HFFc6 (cell line): ENCODE data around the gene CDK11A. TPM values are rescaled to one million over a fixed set of nuclear protein-coding genes. Genes with fewer than 3 reads are reported as not detected.
"Not testable (repeated sequence)": the region's sequence is repeated elsewhere in the genome, so short reads cannot be mapped to it uniquely, and the experiment has no call there.

ENCODE experiments used
- DNase-seq: peaks from one replicate; pipeline ENCODE4 v3.0.0-alpha.2; 2018
- H3K27ac Mint-ChIP-seq: 2 replicates; pipeline ENCODE4 v1.8.0; 2020; ENCODE audit warnings: mild to moderate bottlenecking, mixed read lengths
- H3K27me3 Mint-ChIP-seq: 2 replicates; pipeline ENCODE4 v1.8.0; 2021; ENCODE audit warnings: mild to moderate bottlenecking, moderate library complexity, mixed read lengths; ENCODE audit not compliant: insufficient read depth
- H3K36me3 Mint-ChIP-seq: 2 replicates; pipeline ENCODE4 v1.8.0; 2021; ENCODE audit warnings: low read depth, mixed read lengths
- H3K4me1 Mint-ChIP-seq: 2 replicates; pipeline ENCODE4 v1.8.0; 2020; ENCODE audit warnings: low read depth, mixed read lengths
- H3K4me3 Mint-ChIP-seq: 2 replicates; pipeline ENCODE4 v1.8.0; 2020; ENCODE audit warnings: mild to moderate bottlenecking, moderate library complexity, mixed read lengths
- H3K9me3 Mint-ChIP-seq: 2 replicates; pipeline ENCODE4 v1.8.0; 2020; ENCODE audit warnings: mild to moderate bottlenecking, mixed read lengths
- total RNA-seq, 6 experiments: library from RNA; stranded (reverse); fragmentation: NEBNext Ultra II Directional; extraction: Animal tissue kit (Norgen Biotek cat#: 25700); gene quantifications; 2 replicates in 1 of 6; 3 replicates in 5 of 6; pipeline ENCODE4 v1.2.3, GENCODE V29; 2021
- TF ChIP-seq, protein P1 (sequence below): fragments of 200-600 bp; sonication (generic); IDR thresholded peaks from 2 replicates; pipeline ENCODE4 v1.5.0; 2021; ENCODE audit warnings: antibody characterized with exemption, mild to moderate bottlenecking

The CDK11A gene
- total RNA-seq, 6 experiments from 2014 or later: 23.1 to 27.2 (median 25.0) TPM

DNA sequence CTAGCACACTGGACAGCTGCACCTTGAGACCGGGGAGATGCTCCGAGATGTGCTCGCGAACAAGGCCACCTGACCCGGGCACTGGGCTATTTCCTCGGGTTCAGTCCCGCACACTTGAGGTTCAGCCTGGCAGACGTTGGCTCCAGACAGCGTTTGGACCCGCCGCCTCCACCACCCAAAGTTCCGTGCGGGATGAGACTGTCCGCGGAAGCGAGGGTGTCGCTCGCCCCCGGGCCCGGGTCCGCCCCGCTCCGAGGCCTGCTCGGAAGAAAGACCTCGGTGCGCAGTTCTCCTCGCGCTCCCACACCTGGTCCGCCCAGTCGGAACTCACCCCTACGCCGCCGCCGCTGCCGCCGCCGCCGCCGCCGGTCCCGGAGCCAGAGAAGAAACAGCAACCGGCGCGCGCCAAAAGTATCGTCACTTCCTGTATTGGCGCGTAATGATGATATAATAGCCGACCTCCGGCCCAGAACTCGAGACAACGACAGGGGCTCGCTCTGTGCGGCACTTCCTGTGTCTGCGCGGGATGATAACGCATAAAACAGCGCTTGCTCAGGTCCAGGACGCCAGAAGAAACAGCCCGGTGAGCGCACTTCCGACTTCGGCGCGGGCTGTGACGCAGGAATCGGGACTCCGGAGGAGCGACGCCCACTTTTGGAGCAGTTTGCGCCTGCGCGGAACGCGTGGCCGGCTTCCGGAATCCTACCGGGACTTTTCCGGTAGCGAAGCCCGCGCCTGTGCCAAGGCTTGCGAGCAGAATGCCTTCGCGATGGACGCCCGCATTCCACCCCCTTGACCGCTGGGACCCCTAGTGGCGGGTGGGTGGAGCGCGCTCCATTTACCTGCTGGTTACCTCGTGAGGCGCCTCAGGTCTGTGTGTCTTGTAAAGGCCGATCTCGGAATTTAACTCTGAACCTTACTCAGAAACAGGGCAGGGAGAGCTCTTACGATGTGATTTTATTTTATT is 65.3 kb downstream of the CDK11A start, which contains the start of gene CDK11B:
TSS of gene CDK11B (minus strand) at position 422 of the 967 bp plus-strand sequence. CDS start 1,519 bp downstream, outside the sequence.
- not testable (repeated sequence) for H3K9me3 Mint-ChIP-seq, H3K27me3 Mint-ChIP-seq, H3K36me3 Mint-ChIP-seq
- Mint-ChIP-seq H3K27ac (peak within 1 kb of the TSS; percentile 99), H3K4me1 (peaks cover 17% of the 10 kb centered on the region), H3K4me3 (peak within 1 kb of the TSS; percentile 90)
- TF ChIP-seq, protein P1, sequence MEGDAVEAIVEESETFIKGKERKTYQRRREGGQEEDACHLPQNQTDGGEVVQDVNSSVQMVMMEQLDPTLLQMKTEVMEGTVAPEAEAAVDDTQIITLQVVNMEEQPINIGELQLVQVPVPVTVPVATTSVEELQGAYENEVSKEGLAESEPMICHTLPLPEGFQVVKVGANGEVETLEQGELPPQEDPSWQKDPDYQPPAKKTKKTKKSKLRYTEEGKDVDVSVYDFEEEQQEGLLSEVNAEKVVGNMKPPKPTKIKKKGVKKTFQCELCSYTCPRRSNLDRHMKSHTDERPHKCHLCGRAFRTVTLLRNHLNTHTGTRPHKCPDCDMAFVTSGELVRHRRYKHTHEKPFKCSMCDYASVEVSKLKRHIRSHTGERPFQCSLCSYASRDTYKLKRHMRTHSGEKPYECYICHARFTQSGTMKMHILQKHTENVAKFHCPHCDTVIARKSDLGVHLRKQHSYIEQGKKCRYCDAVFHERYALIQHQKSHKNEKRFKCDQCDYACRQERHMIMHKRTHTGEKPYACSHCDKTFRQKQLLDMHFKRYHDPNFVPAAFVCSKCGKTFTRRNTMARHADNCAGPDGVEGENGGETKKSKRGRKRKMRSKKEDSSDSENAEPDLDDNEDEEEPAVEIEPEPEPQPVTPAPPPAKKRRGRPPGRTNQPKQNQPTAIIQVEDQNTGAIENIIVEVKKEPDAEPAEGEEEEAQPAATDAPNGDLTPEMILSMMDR: peak; percentile 68
- peak; percentile 98 for DNase-seq

Other genes with a start within 250 kb of the CDK11A start
- gene ATAD3A, start 212.2 kb downstream of the CDK11A start, total RNA-seq: 10 to 100 TPM; 48.7 to 61.5 (median 54.0) TPM
- 1 to 10 TPM; 2.8 to 5.1 (median 4.1) TPM for gene TMEM240, start 183.7 kb downstream of the CDK11A start, total RNA-seq
- 100 to 1,000 TPM; 132 to 156 (median 137) TPM for gene SSU72, start 149.5 kb downstream of the CDK11A start, total RNA-seq
- gene FNDC10, start 124.2 kb downstream of the CDK11A start, total RNA-seq: 1 to 10 TPM; 1.6 to 4.0 (median 2.0) TPM
- 10 to 100 TPM; 41.9 to 62.8 (median 44.0) TPM for gene MIB2, start 108.9 kb downstream of the CDK11A start, total RNA-seq
- 1 to 10 TPM; 2.8 to 7.1 (median 5.1) TPM for gene MMP23B, start 92.2 kb downstream of the CDK11A start, total RNA-seq
- gene CDK11B, start 65.4 kb downstream of the CDK11A start, total RNA-seq: 10 to 100 TPM; 21.6 to 27.5 (median 24.8) TPM
- 10 to 100 TPM; 30.1 to 40.9 (median 33.4) TPM for gene SLC35E2B, start 31.6 kb downstream of the CDK11A start, total RNA-seq
- 10 to 100 TPM; 50.3 to 68.8 (median 54.8) TPM for gene NADK, start 54.1 kb upstream of the CDK11A start, total RNA-seq
- gene GNB1, start 166.7 kb upstream of the CDK11A start, total RNA-seq: 100 to 1,000 TPM; 502 to 618 (median 574) TPM
- under 1 TPM in 5 of 6 experiments, not detected in 1; 0.11 to 0.95 (median 0.48) TPM for gene CALML6, start 190.9 kb upstream of the CDK11A start, total RNA-seq
- gene TMEM52, start 194.9 kb upstream of the CDK11A start, total RNA-seq: under 1 TPM in 3 of 6 experiments, not detected in 3; 0.21 to 0.38 (median 0.25) TPM